Measurements from ENCODE around the gene TMC3. TPM values are rescaled to one million over a fixed set of nuclear protein-coding genes. Genes with fewer than 3 reads are reported as not detected.

The TMC3 gene
- polyA plus RNA-seq, 1 donor (not counting 4 experiments of a cell fraction or from before 2014, with no cell fraction given) = not detected

DNA sequence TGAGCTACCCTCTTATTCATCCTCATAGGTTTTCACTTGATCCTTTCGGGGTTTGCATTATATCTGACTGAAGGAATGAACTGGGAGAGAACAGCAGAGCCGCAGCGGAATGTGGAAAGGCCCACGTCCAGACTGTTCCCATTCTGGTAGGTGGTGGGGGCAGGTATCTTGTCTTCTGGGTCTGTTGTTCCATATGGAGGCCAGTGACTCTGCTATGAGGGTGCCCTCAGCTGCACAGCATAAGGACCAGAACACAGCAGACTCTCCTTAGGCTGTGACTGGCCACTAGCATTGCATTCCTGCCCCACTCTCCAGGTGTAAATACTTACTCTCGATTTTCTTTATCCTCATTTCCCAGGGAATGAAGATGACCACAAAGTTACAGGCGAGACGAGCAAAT, 12.1 kb downstream of the TMC3 start:
- Histone ChIP-seq H3K4me2 (ENCODE audit: control insufficient read depth, extremely low read depth, insufficient read depth, low read depth, low read length) (no peak overlapping the region), H3K9me1 (ENCODE audit: control insufficient read depth, extremely low read depth, insufficient read depth, low read length) (no peaks in the 10 kb centered on the region), H2AFZ (ENCODE audit: control insufficient read depth, low read length) (no peak overlapping the region), H3K4me1 (ENCODE audit: control insufficient read depth, extremely low read depth, insufficient read depth, low read length) (no peaks in the 10 kb centered on the region), H3K9me3 (ENCODE audit: control insufficient read depth, low read depth, low read length) (no peaks in the 10 kb centered on the region), H3K9ac (ENCODE audit: control insufficient read depth, extremely low read depth, insufficient read depth, low read length) (no peak overlapping the region), H3K27ac (ENCODE audit: control insufficient read depth, insufficient read depth, low read length) (no peak overlapping the region), H4K20me1 (ENCODE audit: control insufficient read depth, extremely low read depth, insufficient read depth, low read length) (no peaks in the 10 kb centered on the region), H3K79me2 (ENCODE audit: control insufficient read depth, insufficient read depth, low read length) (no peaks in the 10 kb centered on the region), H3K36me3 (ENCODE audit: control insufficient read depth in 2 of 2, extremely low read depth in 1 of 2, insufficient read depth in 2 of 2, low read length in 2 of 2) (no peaks in the 10 kb centered on the region), H3K27me3 (ENCODE audit: control insufficient read depth, extremely low read depth, insufficient read depth, low read length) (peaks cover 8% of the 10 kb centered on the region), H3K4me3 (ENCODE audit: control insufficient read depth in 2 of 3, extremely low read depth in 1 of 3, insufficient read depth in 2 of 3, low read depth in 1 of 3, low read length in 3 of 3) (no peak overlapping the region)
- dilution Hi-C loops (cut with MboI; ENCODE audit: extremely low pct_ligation_motif_present, low sequenced_read_pairs) = no loop called here
- TF ChIP-seq CTCF (optimal IDR thresholded peaks at IDR 0.05 in 1 of 3, IDR thresholded peaks at IDR 0.05 in 1 of 3, conservative IDR thresholded peaks at IDR 0.05 in 1 of 3; ENCODE audit: extremely low read depth in 1 of 3, insufficient read depth in 2 of 3, low read length in 3 of 3) = no peak
- TF ChIP-seq EZH2 (IDR thresholded peaks at IDR 0.05; ENCODE audit: low read length) = no peak
- DNase-seq (ENCODE audit: low read depth, low spot score) = no peak
- FAIRE-seq = no peak

GRCh38 chr15:81360491-81360890, 13.5 kb downstream of the TMC3 start:
- no peak for DNase-seq (ENCODE audit: low read depth, low spot score)
- no peak overlapping the region for H2AFZ ChIP-seq (ENCODE audit: control insufficient read depth, low read length)
- no peak overlapping the region for H3K9ac ChIP-seq (ENCODE audit: control insufficient read depth, extremely low read depth, insufficient read depth, low read length)
- no peaks in the 10 kb centered on the region for H3K9me3 ChIP-seq (ENCODE audit: control insufficient read depth, low read depth, low read length)
- H3K27me3 ChIP-seq (ENCODE audit: control insufficient read depth, extremely low read depth, insufficient read depth, low read length) = peaks cover 8% of the 10 kb centered on the region
- H3K79me2 ChIP-seq (ENCODE audit: control insufficient read depth, insufficient read depth, low read length) = no peaks in the 10 kb centered on the region
- dilution Hi-C loops (cut with MboI; ENCODE audit: extremely low pct_ligation_motif_present, low sequenced_read_pairs) = no loop called here
- H3K9me1 ChIP-seq (ENCODE audit: control insufficient read depth, extremely low read depth, insufficient read depth, low read length) = no peaks in the 10 kb centered on the region
- no peak overlapping the region for H3K4me2 ChIP-seq (ENCODE audit: control insufficient read depth, extremely low read depth, insufficient read depth, low read depth, low read length)
- no peaks in the 10 kb centered on the region for H3K4me1 ChIP-seq (ENCODE audit: control insufficient read depth, extremely low read depth, insufficient read depth, low read length)
- TF ChIP-seq EZH2 (IDR thresholded peaks at IDR 0.05; ENCODE audit: low read length) (no peak), CTCF (optimal IDR thresholded peaks at IDR 0.05 in 1 of 3, IDR thresholded peaks at IDR 0.05 in 1 of 3, conservative IDR thresholded peaks at IDR 0.05 in 1 of 3; ENCODE audit: extremely low read depth in 1 of 3, insufficient read depth in 2 of 3, low read length in 3 of 3) (no peak)
- H3K36me3 ChIP-seq (ENCODE audit: control insufficient read depth in 2 of 2, extremely low read depth in 1 of 2, insufficient read depth in 2 of 2, low read length in 2 of 2) = no peaks in the 10 kb centered on the region
- no peak overlapping the region for H3K27ac ChIP-seq (ENCODE audit: control insufficient read depth, insufficient read depth, low read length)
- H3K4me3 ChIP-seq (ENCODE audit: control insufficient read depth in 2 of 3, extremely low read depth in 1 of 3, insufficient read depth in 2 of 3, low read depth in 1 of 3, low read length in 3 of 3) = no peak overlapping the region
- FAIRE-seq = no peak
- no peaks in the 10 kb centered on the region for H4K20me1 ChIP-seq (ENCODE audit: control insufficient read depth, extremely low read depth, insufficient read depth, low read length)

Measured in keratinocyte (primary cell).